Transverse colon (tissue), 4 donors: Measurements from ENCODE around the gene KLHL42.
"Not testable (repeated sequence)": the region's sequence is repeated elsewhere in the genome, so short reads cannot be mapped to it uniquely, and the experiment has no call there.

Source experiments
- EP300 ChIP-seq: sonication (generic); formaldehyde crosslinking; IDR thresholded peaks from one replicate; pipeline ENCODE4 v1.6.1; 2017; ENCODE audit warnings: antibody characterized with exemption, low read depth
- POLR2A ChIP-seq: fragments of 450-650 bp; IDR thresholded peaks from one replicate; pipeline ENCODE4 v1.6.1; 2016; ENCODE audit warnings: antibody characterized with exemption, mild to moderate bottlenecking, moderate library complexity
- POLR2AphosphoS5 ChIP-seq, 3 donors: sonication (generic); formaldehyde crosslinking; IDR thresholded peaks; one replicate each; pipeline ENCODE4 v1.6.1; 2016; ENCODE audit warnings: antibody characterized with exemption in 3 of 3
- TF ChIP-seq, protein P1 (sequence below), 5 experiments: fragments of 200-600 bp in 3 of 5; fragments of 450-650 bp in 2 of 5; sonication (generic) in 3 of 5; IDR thresholded peaks; 1 replicate in 2 of 5; 2 replicates in 3 of 5; pipeline ENCODE4 v1.5.1; 2016 to 2017; ENCODE audit warnings: antibody characterized with exemption in 5 of 5, inconsistent platforms in 3 of 5, mild to moderate bottlenecking in 2 of 5, moderate library complexity in 1 of 5

DNA sequence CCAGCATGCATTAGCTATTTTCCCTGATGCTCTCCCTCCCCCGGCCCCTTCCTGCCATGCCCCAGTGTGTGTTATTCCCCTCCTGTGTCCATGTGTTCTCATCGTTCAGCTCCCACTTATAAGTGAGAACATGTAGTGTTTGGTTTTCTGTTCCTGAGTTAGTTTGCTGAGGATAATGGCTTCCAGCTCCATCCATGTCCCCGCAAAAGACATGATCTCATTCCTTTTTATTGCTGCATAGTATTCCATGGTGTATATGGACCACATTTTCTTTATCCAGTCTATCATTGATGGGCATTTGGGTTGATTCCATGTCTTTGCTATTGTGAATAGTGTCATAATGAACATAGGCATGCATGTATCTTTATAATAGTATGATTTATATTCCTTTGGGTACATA lies 65.7 kb downstream of the KLHL42 start:
- not testable (repeated sequence) for TF ChIP-seq POLR2A; EP300; POLR2AphosphoS5 (IDR thresholded peaks at IDR 0.05)
- TF ChIP-seq, protein P1, sequence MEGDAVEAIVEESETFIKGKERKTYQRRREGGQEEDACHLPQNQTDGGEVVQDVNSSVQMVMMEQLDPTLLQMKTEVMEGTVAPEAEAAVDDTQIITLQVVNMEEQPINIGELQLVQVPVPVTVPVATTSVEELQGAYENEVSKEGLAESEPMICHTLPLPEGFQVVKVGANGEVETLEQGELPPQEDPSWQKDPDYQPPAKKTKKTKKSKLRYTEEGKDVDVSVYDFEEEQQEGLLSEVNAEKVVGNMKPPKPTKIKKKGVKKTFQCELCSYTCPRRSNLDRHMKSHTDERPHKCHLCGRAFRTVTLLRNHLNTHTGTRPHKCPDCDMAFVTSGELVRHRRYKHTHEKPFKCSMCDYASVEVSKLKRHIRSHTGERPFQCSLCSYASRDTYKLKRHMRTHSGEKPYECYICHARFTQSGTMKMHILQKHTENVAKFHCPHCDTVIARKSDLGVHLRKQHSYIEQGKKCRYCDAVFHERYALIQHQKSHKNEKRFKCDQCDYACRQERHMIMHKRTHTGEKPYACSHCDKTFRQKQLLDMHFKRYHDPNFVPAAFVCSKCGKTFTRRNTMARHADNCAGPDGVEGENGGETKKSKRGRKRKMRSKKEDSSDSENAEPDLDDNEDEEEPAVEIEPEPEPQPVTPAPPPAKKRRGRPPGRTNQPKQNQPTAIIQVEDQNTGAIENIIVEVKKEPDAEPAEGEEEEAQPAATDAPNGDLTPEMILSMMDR (IDR thresholded peaks at IDR 0.05) = not testable (repeated sequence)
